ENCODE data around the gene SSTR4.

SSTR4 gene

GRCh38 chr20:23011008-23011721 lies 23.9 kb upstream of the SSTR4 start:
- Histone ChIP-seq H3K4me3 (ENCODE audit: low read depth, low read length) (no peak overlapping the region), H3K27me3 (replicated peaks) (no peaks in the 10 kb centered on the region), H3K36me3 (replicated peaks) (no peaks in the 10 kb centered on the region), H3K27ac (no peak overlapping the region)
- no peak for DNase-seq
- TF ChIP-seq CTCF (IDR thresholded peaks at IDR 0.05; ENCODE audit: low read depth, low read length, missing control alignments): no peak
- in situ Hi-C loops (cut with HindIII; ENCODE audit: low pct_ligation_motif_present, low sequenced_read_pairs): no loop called here

DNA sequence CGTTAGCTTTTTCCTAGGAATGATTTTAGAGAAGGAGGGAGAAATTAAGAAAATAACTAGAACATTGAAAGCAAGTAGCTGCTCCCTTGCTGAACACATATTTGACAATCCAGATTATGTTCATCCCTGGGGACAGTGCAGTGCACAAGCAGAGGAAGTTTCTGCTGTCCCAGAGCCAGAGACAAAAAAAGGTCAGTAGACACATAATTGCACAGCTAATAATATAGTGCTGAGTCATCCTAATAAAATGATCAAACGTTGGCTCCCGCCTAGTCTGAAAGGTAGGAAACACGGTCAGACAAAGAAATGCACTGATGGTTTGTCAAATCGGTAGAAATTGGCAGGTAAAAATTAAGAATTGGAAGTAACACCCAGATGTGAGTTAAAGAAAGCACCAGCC lies 21.7 kb upstream of the SSTR4 start:
- no peak for DNase-seq
- in situ Hi-C loops (cut with HindIII; ENCODE audit: low pct_ligation_motif_present, low sequenced_read_pairs): no loop called here
- Histone ChIP-seq H3K4me3 (ENCODE audit: low read depth, low read length) (no peak overlapping the region), H3K27ac (no peak overlapping the region), H3K36me3 (replicated peaks) (no peaks in the 10 kb centered on the region), H3K27me3 (replicated peaks) (no peaks in the 10 kb centered on the region)
- TF ChIP-seq CTCF (IDR thresholded peaks at IDR 0.05; ENCODE audit: low read depth, low read length, missing control alignments): no peak

DNA sequence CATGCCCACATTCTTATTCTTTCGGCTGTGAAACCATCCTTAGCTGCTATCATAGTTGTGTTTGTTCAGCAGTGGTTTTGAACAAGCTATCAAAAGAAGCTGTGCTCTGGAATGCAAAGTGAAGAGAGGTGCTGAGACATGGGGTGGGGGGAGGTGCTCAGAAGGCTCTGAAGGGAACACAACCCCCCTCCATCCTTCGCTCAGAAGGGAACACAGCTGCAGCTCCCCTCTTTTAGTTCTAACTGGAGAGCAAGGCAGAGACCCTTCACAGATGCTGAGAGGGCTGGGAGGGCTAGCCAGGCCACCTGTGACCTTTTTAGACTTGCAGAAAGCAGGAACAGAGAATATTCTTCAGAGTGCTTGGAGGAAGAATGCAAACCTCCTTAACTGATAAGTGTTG lies 17.6 kb upstream of the SSTR4 start:
- Histone ChIP-seq H3K4me3 (ENCODE audit: low read depth, low read length) (no peak overlapping the region), H3K27ac (no peak overlapping the region)
- in situ Hi-C loops (cut with HindIII; ENCODE audit: low pct_ligation_motif_present, low sequenced_read_pairs): no loop called here

GRCh38 chr20:23018432-23018831 lies 16.7 kb upstream of the SSTR4 start:
- no peaks in the 10 kb centered on the region for H3K27me3 ChIP-seq (replicated peaks)
- H3K27ac ChIP-seq: no peak overlapping the region
- DNase-seq: no peak
- TF ChIP-seq CTCF (IDR thresholded peaks at IDR 0.05; ENCODE audit: low read depth, low read length, missing control alignments): no peak
- in situ Hi-C loops (cut with HindIII; ENCODE audit: low pct_ligation_motif_present, low sequenced_read_pairs): no loop called here
- H3K4me3 ChIP-seq (ENCODE audit: low read depth, low read length): no peak overlapping the region
- no peaks in the 10 kb centered on the region for H3K36me3 ChIP-seq (replicated peaks)

More for the DNA sequence above, 17.6 kb upstream of the SSTR4 start:
- H3K27me3 ChIP-seq (replicated peaks): no peaks in the 10 kb centered on the region
- TF ChIP-seq CTCF (IDR thresholded peaks at IDR 0.05; ENCODE audit: low read depth, low read length, missing control alignments): no peak
- no peak for DNase-seq
- no peaks in the 10 kb centered on the region for H3K36me3 ChIP-seq (replicated peaks)

DNA sequence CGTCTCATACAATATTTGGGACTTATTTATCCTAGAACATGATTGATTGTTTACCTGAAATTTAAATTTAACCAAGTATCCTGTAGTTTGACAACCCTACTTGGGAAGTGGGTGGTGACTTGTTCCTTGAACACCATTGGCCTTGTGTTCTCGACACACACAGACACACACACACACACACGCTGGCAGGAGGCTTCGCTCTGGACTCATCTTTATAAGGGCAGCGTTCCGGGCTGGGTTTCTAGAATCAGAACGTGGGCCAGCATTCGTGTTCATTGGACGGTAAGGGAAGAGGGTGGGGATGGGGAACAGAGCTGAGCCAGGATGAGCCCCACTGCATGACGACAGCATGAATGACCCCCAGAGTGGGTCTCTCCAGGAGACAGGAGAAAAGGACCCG lies 16.2 kb upstream of the SSTR4 start:
- TF ChIP-seq CTCF (IDR thresholded peaks at IDR 0.05; ENCODE audit: low read depth, low read length, missing control alignments): no peak
- no peak for DNase-seq
- H3K27ac ChIP-seq: no peak overlapping the region
- H3K36me3 ChIP-seq (replicated peaks): no peaks in the 10 kb centered on the region
- no peak overlapping the region for H3K4me3 ChIP-seq (ENCODE audit: low read depth, low read length)
- in situ Hi-C loops (cut with HindIII; ENCODE audit: low pct_ligation_motif_present, low sequenced_read_pairs): no loop called here
- H3K27me3 ChIP-seq (replicated peaks): no peaks in the 10 kb centered on the region

DNA sequence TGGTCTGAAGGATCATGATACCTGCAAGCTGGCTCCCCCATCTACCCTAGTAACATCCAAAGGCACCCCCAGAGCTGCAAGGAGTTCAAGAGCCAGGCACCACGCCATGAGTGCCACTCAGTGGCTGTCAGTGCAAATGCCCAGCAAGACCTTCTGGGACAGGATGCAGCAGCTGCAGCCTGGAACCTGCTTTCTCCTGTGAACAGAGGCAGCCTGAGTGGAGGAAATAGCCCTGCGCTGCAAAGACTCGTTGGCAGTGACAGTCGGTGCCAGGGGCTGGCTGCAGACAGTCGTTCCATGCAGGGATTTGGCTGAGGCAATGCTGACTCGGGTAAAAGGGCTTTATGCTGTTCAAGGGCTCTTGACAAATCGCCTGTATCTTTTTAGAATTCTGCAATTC lies 15.7 kb upstream of the SSTR4 start:
- H3K27me3 ChIP-seq (replicated peaks): no peaks in the 10 kb centered on the region
- H3K4me3 ChIP-seq (ENCODE audit: low read depth, low read length): no peak overlapping the region
- no peak for DNase-seq
- no peak for TF ChIP-seq CTCF (IDR thresholded peaks at IDR 0.05; ENCODE audit: low read depth, low read length, missing control alignments)
- H3K27ac ChIP-seq: no peak overlapping the region
- in situ Hi-C loops (cut with HindIII; ENCODE audit: low pct_ligation_motif_present, low sequenced_read_pairs): no loop called here
- no peaks in the 10 kb centered on the region for H3K36me3 ChIP-seq (replicated peaks)

Measured in brain microvascular endothelial cell (primary cell).